NB4 (cell line): ENCODE measurements around the gene KRT27.

Experiments
- POLR2A ChIP-seq: IDR thresholded peaks from 2 replicates; pipeline ENCODE4 v1.6.1; 2011; ENCODE audit warnings: mild to moderate bottlenecking; ENCODE audit not compliant: insufficient read length; ENCODE audit errors: extremely low read depth
- TF ChIP-seq, protein P1 (sequence below): IDR thresholded peaks from one replicate; pipeline ENCODE4 v1.5.1; 2012; ENCODE audit warnings: low read depth, low read length

DNA sequence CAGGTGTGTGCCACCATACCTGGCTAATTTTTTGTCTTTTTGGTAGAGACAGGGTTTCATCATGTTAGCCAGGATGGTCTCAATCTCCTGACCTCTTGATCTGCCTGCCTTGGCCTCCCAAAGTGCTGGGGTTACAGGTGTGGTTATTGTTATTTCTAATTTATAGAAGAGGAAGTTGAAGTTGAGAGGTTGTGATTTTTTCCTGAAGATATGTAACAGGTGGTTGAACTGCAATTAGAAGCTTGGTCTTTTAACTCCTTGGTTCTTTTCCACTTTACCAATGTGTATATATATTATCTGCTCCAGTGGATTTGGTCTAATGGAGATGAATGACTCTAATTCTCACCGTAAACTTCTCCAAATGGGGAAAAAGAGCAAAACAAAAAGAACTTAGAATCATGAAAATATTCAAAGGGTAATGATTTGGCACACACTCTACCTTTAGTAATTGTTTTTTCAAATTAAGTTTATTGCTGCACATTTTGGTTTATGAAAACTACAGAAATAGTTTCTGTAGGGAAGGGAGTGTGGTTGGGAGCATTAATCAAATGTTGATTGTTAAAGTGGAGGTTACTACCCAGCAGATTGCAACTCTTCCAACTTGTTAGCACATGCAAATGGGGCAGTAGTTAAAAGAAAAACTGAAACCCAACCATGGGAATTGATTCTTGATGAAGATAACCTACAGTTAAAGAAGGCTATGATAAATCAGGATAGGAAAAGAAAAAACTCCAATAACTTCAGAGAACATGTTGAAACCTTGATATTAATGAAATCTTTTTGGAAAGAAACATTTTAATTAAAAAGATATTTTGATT lies 41.9 kb upstream of the KRT27 start:
- TF ChIP-seq, protein P1, sequence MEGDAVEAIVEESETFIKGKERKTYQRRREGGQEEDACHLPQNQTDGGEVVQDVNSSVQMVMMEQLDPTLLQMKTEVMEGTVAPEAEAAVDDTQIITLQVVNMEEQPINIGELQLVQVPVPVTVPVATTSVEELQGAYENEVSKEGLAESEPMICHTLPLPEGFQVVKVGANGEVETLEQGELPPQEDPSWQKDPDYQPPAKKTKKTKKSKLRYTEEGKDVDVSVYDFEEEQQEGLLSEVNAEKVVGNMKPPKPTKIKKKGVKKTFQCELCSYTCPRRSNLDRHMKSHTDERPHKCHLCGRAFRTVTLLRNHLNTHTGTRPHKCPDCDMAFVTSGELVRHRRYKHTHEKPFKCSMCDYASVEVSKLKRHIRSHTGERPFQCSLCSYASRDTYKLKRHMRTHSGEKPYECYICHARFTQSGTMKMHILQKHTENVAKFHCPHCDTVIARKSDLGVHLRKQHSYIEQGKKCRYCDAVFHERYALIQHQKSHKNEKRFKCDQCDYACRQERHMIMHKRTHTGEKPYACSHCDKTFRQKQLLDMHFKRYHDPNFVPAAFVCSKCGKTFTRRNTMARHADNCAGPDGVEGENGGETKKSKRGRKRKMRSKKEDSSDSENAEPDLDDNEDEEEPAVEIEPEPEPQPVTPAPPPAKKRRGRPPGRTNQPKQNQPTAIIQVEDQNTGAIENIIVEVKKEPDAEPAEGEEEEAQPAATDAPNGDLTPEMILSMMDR: no peak
- no peak for TF ChIP-seq POLR2A
